Right kidney (tissue), 1 donor: ENCODE results near the gene P3H2.

Source experiments
- DNase-seq: peaks from one replicate; pipeline ENCODE4 v3.0.0-alpha.2; 2016

The P3H2 gene

DNA sequence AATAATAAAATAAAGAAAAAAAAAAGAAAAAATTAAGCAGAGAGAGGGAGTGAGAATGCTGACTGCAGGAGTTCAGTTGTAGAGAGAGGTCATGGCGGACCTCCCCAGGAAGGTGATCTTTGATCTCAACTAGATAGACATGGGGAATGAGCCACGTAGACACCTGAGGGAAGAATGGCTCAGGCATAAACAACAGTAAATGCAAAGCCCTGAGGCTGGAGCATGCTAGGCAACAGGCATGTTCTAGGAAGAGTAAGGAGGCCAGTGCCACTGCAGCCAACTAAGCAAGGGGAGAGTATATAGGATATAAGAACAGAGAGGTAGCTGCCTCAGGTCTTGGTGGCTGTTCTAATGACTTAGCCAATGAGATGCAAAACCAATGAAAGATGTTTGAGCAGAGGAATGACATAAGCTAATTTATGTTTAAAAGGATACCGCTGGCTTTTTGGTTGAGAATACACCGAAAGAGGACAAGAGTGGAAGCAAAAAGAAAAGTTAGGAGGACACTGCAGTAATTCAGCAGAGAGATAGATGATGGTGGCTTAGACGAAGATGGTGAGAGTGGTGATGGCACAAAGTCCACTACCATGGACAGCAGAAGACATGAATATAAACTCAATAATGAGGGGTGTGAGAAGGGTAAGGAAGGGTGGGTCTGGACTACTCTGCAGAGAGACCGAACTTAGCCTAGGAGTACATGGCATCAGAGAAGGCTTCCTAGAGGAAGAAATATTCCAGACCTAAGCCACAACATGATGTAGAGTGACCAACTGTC, 174.6 kb downstream of the P3H2 start:
- DNase-seq: no peak

DNA sequence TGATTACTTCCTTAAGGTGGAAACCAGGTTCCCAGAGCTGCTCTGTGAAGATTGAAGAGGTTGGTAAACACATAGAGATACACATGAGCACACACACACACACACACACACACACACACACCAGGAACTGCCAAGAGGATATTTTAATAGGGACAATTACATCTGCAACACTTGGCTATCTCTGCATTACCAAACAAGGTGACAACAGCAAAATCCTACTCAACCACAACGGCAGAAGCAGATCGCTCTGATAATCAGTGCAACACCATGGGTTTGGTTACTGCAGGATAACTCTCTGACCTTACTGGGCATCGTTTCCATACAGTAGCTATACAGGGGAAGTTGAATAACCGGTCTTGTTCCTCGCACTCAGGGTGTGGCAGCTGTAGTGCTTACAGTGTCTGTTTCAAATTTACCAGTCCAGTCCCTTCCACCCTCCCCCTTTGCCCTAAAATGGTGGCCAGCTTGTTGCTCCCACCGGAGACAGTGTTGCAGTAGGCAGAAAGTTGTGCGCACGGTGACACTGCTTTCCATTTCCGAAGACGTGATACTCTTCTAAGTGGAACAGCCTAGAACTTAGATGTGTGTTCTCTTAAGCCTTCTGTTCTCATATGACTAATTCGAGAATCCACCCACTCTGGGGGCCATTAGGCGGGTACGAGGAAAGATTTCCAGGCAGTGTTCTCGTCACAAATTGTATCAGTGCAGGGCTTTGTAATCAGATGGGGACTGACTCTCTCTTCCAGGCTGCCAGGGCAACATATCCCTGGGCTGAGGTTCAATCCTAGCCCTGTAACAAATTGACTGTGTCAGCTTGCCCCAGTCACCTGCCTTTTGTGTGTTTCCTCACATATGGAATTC, 176.2 kb downstream of the P3H2 start:
- DNase-seq: no peak

DNA sequence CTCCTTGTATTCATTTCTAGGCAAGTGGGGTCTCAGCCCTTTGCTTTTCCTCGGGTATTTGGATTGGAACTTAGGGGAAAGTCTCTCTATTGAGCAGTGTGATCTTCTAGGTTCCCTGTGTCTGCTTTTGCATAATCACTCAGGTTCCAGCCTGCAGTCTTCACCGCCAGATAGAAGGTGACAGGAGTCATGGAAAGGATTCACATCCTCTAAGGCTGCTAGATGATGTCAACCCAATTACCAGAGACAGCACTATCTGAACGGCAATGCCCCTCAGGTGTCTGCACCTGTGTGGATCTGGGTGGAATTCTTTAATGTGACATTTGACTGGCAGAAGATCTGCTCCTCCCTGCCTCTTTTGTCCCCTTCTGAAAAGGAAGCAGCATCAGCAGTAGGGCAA, 177.7 kb downstream of the P3H2 start:
- no peak for DNase-seq

DNA sequence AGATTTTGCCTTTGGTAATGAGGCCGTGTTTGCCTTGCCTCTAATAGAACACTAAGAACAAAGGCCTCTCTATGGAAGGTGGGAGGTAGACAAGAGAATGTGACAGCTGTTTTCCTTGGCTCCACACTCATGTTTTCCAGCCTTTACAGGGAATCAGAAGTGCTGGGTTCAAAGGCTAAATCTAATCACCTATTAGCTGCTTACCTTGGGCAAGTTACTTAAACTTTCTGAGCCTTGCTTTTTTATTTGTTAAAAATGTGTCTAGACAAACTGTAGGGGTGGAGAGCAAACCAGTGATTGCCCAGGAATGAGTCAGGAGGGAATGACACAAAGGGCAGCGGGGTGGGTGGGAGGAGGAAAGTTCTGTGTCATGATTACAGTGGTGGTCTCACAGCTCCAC, 179.0 kb downstream of the P3H2 start:
- DNase-seq: no peak

- no peak for DNase-seq
Measured at GRCh38 chr3:189941125-189941524, 179.6 kb downstream of the P3H2 start.

DNA sequence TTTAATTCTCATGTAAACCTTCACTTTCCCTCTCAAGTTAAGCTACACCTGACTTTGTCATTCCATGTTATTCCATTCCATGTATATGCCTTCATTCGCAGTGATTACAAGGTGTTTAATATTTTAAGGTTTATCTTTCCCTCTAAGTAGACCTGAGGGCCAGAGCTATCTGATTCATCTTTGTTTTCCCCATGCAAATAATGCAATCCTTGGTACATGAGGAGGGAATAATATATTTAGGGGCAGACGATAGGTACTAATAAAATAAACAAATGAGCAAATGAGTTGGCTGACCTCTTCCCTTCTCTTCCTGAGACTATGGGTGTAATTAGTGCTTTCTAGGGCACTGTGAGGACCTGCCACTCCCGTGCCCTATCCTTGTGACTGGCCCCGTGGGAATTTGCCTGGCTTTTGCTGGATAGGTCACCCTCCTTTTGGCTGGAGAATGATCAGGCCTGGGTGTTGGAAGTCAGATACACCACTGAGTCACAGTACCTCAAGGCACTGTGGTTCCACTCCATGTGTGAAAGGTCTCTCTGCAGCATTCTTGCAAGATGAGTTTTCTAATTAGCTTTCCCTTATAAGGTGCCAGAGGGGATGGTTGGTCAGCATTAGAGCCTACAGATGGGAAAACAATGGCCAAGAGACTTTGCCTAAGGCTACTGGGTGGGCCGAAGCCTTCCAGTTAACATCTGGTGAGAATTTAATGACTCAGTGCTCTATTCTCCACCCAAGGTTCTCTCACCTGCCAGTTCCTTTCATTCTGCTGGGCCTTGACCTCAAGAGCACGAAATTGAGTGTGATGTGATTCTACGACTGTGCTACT, 183.2 kb downstream of the P3H2 start:
- DNase-seq: no peak

DNA sequence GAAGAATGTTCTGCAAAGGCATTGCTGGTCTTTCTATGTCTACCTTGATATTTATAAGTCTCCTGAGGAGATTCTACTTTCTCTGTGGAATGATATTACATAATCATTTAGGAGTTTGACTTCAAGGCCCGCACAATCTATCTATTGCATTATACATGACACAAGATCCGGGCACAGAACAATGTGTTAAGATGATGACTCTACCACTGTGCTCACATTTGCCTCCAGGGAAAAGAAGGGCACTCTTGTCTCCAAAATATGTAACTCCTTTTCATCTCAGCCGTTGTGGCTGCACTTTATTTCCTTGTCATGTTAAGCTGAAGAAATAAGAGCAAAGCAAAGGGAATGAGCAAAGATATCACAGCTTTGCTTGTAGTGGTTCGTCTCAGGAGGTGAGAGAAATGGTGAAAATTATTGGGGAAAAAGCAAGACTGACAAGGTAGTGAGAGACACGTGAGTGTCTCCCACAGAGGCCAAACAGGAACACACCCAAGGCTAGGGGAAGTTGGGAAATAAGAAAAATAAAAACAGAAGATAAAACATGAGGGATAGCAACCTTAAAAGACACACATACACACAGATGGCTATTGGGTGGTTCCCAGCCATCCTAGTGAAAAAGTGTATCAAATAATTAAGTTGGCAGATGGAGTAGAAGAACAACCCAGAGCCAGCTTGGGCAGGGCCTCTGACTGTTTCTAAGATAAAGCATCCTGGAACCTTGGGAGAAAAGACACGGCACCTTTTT, 184.3 kb downstream of the P3H2 start:
- DNase-seq: no peak

DNA sequence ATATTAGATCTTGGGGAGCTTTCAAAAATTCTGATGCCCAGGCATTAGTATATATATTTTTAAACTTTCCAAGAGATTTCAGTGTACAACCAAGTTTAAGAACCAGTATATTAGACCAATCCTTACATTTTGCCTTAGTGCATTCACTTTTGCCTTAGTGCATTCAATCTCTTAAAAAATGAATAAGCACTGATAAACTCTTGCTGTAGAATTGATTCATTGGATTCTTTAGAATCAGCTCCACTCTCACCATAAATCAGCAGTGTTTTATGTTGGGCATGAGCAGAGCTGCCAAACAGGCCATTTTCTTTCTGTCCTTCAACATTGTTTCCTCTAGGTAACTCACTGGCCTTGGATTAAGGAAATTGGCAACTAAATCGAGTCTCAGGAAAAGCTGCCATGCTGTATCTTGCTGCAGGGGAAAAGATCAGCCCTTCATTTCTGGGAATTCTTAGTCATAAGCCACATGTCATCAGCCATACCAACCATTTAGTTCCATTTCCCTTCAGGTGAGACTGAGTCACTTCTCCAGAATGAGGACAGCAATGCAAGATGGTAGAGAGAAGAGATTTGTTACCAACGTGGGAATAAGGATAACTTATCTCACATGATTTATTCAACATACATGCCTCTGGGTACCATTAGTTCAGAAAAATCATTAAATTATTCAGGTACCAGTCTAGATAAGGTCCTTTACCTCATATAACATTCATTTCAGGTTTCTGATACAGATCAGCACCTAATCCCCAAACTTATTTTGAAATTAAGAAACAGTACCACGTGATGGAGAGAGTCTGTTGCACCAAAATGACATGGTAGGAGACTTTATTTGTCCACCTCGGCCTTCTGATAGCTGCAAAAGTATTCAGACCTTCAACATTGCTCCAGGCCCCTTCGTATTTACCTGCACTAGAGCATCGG, 192.5 kb downstream of the P3H2 start:
- no peak for DNase-seq

DNA sequence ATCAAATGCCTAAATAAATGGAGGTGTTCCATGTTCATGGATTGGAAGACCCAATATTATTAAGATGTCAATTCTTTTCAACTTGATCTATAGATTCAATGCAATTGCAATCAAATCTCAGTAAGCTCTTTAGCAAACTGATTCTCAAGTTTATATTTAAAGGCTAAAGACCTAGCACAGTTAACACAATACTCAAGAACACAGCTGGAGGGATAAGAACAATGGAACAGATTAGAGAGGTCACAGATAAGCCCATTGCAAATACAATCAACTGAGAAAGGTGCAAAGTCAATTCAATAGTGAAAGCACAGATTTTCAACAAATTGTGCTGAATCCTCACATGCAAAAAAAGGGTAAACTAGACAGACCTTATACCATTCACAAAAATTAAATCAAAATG, 198.9 kb downstream of the P3H2 start:
- DNase-seq: no peak

- DNase-seq: no peak
Measured at GRCh38 chr3:189914799-189915198, 205.9 kb downstream of the P3H2 start.

DNA sequence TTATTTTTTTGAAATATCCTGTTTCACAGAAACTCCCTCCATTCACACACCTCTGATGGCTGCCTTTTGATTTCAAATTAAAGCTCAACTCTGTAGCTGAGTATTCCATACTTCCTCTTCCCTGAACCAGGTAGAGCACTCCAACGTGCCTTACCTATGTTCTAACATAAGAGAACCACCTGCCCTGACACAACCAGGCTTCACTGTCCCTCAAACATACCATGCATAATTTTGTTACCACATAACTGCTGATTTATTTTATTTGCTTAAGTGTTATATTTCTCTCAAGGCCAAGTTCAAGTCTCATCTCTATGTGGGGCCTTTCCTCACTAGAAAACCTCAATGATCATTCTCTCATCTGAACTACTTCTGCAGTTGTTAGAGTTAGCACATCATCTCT, 209.7 kb downstream of the P3H2 start:
- DNase-seq: no peak

DNA sequence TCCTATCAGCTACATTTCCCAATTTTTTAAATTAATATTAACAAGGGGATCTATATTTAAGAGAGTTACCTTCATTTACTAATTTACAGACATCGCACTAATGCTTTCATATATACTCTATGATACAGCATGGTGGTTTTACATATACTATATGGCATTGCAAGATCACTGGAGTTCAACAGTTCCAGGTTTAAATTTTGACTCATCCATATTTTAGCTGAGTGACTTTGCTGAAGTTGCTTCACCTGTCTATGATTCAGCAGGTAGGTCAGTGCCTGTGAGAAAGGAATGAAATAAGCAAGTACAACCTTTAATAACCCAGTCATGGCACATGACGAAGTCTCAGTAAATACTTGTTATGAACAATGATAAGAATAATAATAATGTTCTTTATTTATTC, 211.1 kb downstream of the P3H2 start:
- DNase-seq: no peak

- no peak for DNase-seq
Measured at GRCh38 chr3:189909139-189909538, 211.6 kb downstream of the P3H2 start.

GRCh38 chr3:189908646-189909045, 212.1 kb downstream of the P3H2 start:
- DNase-seq: no peak

GRCh38 chr3:189907803-189908202, 212.9 kb downstream of the P3H2 start:
- no peak for DNase-seq
